HepG2 (cell line): Measurements from ENCODE around the gene CSNK1G3. TPM values are rescaled to one million over a fixed set of nuclear protein-coding genes. Genes with fewer than 3 reads are reported as not detected.

ENCODE experiments used
- HIVEP1 ChIP-seq: sonication (generic); formaldehyde crosslinking; IDR thresholded peaks from 2 replicates; pipeline ENCODE4 v1.4.0; 2020; ENCODE audit warnings: mild to moderate bottlenecking, missing genetic modification reagents
- HNF1A ChIP-seq, 2 experiments: sonication (generic) in 1 of 2; formaldehyde crosslinking in 1 of 2; IDR thresholded peaks; 2 replicates each; pipeline versions ENCODE4 v1.4.0 to v1.6.1; 2016 to 2020; ENCODE audit warnings: borderline replicate concordance in 1 of 2, low read depth in 1 of 2, mild to moderate bottlenecking in 1 of 2, missing genetic modification reagents in 1 of 2
- NFYC ChIP-seq: IDR thresholded peaks from 2 replicates; pipeline ENCODE4 v1.6.1; 2016; ENCODE audit warnings: missing genetic modification reagents, missing compliant biosample characterization
- ZNF879 ChIP-seq: sonication (generic); formaldehyde crosslinking; IDR thresholded peaks from 2 replicates; pipeline ENCODE4 v1.8.1; 2023; ENCODE audit warnings: missing genetic modification reagents
- polyA plus RNA-seq, 8 experiments: library from polyadenylated mRNA; depleted of rRNA in 3 of 8; stranded (reverse) in 7 of 8; unstranded in 1 of 8; fragments of >200 nt; fragmentation: Illumina TruSeq in 4 of 8; extraction: Trizol in 4 of 8; gene quantifications; 2 replicates each; pipeline versions ENCODE4 v1.2.1 to v1.2.3, GENCODE V29; 2011 to 2016; ENCODE audit warnings: low read depth in 4 of 8, missing spikeins in 1 of 8, mixed read lengths in 1 of 8; ENCODE audit not compliant: insufficient read depth in 1 of 8
- total RNA-seq, 5 experiments: library from RNA; depleted of rRNA; stranded (reverse); fragments of >200 nt; fragmentation: Illumina TruSeq; extraction: Trizol; gene quantifications; 2 replicates each; pipeline ENCODE4 v1.2.3, GENCODE V29; 2016; ENCODE audit warnings: low read depth in 1 of 5
- TF ChIP-seq, protein P1 (sequence below): sonication (generic); formaldehyde crosslinking; IDR thresholded peaks from 2 replicates; pipeline ENCODE4 v1.4.0; 2020; ENCODE audit warnings: mild to moderate bottlenecking, missing genetic modification reagents
- TF ChIP-seq, protein P2 (sequence below): sonication (generic); formaldehyde crosslinking; IDR thresholded peaks from 2 replicates; pipeline ENCODE4 v1.4.0; 2020; ENCODE audit warnings: missing genetic modification reagents, mild to moderate bottlenecking, borderline replicate concordance
- TF ChIP-seq, protein P3 (sequence below): sonication (generic); formaldehyde crosslinking; IDR thresholded peaks from 2 replicates; pipeline ENCODE4 v1.4.0; 2020; ENCODE audit warnings: missing genetic modification reagents, mild to moderate bottlenecking, borderline replicate concordance

CSNK1G3 gene
- total and polyA plus RNA-seq, 2 of the 13 experiments (the other 11 are each of a cell fraction or from before 2014, with no cell fraction given) = 11.3 to 31.5 TPM

DNA sequence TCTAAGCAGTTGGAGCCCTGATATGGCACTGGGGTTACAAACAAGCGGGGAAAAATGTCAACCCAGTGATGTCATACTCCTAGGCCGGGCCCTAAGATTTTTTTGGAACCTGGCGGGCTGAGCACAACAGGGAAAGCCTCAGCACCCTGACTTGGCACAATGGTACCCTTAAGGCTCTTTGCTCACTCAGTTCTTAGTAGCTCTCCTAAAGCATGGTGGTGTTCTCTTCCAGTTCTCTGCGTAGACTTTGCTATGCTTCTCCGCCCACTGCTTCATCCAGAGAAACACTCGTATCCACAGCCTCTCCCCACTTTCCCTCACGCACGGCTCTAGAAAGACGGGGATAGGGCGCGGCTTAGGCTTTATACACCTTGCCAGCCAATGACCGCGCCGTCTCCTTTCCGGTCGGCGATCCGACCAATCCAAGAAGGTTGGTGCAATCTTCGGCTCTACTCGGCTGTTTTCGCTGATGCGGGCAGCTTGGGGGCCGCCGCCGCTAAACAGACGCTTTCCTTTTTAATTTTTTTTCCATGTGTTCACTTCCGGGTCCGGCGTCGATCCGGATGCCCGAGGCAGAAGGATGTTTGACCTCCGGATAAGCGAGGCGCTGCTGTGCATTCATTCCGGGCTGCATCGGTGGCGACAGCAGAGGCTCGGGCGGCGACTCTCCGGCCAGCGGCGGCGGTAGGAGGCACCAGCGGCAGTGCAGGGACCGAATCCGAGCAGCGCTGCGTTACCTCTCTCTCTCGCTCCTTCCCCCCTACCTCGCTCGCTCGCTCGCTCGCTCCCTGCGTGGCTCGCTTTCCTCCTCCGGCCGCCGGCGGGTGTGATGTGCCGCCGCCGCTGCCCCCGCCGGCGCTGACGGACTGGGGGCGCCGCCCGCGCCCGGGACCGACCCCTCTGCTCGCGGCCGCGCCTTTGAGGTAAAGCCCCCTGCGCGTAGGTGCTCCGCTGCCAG is at the start of gene CSNK1G3 (continued):
- TF ChIP-seq, protein P1, sequence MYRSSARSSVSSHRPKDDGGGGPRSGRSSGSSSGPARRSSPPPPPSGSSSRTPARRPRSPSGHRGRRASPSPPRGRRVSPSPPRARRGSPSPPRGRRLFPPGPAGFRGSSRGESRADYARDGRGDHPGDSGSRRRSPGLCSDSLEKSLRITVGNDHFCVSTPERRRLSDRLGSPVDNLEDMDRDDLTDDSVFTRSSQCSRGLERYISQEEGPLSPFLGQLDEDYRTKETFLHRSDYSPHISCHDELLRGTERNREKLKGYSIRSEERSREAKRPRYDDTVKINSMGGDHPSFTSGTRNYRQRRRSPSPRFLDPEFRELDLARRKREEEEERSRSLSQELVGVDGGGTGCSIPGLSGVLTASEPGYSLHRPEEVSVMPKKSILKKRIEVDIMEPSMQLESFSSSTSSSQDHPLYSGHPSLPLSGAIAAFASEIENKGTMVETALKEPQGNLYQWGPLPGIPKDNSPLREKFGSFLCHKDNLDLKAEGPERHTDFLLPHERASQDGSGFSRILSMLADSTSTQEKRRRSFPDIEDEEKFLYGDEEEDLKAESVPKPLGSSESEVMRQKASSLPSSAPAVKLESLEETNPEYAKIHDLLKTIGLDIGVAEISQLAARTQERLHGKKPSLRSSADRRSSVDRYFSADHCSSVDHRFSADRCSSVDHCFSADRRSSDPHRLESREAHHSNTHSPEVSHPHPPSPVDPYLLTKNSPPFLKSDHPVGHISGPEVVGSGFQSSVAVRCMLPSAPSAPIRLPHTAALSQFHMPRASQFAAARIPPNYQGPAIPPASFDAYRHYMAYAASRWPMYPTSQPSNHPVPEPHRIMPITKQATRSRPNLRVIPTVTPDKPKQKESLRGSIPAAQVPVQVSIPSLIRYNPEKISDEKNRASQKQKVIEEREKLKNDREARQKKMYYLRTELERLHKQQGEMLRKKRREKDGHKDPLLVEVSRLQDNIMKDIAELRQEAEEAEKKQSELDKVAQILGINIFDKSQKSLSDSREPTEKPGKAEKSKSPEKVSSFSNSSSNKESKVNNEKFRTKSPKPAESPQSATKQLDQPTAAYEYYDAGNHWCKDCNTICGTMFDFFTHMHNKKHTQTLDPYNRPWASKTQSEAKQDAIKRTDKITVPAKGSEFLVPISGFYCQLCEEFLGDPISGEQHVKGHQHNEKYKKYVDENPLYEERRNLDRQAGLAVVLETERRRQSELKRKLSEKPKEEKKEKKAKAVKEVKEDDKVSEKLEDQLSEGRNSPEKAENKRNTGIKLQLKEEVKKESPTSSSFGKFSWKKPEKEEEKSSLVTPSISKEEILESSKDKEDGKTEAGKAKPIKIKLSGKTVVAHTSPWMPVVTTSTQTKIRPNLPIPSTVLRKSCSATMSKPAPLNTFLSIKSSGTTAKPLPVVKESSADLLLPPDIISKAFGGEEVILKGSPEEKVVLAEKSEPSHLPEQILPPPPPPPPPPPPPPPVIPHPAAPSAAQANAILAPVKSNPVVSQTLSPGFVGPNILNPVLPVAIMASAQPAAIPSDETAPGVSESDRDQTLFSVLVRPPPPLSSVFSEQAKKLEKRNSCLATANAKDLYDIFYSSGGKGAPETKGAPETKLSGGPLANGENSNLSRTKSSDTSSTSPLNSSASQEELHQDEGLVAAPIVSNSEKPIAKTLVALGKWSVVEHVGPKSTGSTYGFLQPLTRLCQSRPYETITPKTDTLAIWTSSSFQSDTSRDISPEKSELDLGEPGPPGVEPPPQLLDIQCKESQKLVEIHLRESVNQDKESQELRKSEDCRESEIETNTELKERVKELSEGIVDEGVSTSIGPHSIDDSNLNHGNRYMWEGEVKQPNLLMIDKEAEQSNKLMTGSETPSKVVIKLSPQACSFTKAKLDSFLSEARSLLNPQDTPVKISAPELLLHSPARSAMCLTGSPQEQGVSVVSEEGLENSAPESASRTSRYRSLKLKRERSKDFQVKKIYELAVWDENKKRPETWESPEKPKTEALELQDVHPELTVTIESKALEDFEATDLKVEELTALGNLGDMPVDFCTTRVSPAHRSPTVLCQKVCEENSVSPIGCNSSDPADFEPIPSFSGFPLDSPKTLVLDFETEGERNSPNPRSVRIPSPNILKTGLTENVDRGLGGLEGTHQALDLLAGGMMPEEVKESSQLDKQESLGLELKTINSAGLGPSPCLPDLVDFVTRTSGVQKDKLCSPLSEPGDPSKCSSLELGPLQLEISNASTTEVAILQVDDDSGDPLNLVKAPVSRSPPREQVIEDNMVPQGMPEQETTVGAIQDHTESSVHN = no peak
- TF ChIP-seq HNF1A (IDR thresholded peaks at IDR 0.05; ENCODE audit: low read depth) (no peak), HNF1A (CRISPR knock-in tag; IDR thresholded peaks at IDR 0.05; ENCODE audit: borderline replicate concordance) (peak; percentile 36; the same call in 1 of the 2 replicates), NFYC (peak; percentile 87), ZNF879 (CRISPR knock-in tag) (no peak), HIVEP1 (CRISPR knock-in tag) (peak; percentile 23; the same call in 1 of the 2 replicates)
- TF ChIP-seq, protein P2, sequence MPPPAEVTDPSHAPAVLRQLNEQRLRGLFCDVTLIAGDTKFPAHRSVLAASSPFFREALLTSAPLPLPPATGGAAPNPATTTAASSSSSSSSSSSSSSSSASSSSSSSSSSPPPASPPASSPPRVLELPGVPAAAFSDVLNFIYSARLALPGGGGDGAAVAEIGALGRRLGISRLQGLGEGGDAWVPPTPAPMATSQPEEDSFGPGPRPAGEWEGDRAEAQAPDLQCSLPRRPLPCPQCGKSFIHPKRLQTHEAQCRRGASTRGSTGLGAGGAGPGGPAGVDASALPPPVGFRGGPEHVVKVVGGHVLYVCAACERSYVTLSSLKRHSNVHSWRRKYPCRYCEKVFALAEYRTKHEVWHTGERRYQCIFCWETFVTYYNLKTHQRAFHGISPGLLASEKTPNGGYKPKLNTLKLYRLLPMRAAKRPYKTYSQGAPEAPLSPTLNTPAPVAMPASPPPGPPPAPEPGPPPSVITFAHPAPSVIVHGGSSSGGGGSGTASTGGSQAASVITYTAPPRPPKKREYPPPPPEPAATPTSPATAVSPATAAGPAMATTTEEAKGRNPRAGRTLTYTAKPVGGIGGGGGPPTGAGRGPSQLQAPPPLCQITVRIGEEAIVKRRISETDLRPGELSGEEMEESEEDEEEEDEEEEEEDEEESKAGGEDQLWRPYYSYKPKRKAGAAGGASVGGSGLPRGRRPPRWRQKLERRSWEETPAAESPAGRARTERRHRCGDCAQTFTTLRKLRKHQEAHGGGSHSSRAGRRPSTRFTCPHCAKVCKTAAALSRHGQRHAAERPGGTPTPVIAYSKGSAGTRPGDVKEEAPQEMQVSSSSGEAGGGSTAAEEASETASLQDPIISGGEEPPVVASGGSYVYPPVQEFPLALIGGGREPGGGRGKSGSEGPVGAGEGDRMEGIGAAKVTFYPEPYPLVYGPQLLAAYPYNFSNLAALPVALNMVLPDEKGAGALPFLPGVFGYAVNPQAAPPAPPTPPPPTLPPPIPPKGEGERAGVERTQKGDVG (CRISPR knock-in tag) = 0 out of 2 replicates have a peak, but pooled peaks have one; percentile 65
- TF ChIP-seq, protein P3, sequence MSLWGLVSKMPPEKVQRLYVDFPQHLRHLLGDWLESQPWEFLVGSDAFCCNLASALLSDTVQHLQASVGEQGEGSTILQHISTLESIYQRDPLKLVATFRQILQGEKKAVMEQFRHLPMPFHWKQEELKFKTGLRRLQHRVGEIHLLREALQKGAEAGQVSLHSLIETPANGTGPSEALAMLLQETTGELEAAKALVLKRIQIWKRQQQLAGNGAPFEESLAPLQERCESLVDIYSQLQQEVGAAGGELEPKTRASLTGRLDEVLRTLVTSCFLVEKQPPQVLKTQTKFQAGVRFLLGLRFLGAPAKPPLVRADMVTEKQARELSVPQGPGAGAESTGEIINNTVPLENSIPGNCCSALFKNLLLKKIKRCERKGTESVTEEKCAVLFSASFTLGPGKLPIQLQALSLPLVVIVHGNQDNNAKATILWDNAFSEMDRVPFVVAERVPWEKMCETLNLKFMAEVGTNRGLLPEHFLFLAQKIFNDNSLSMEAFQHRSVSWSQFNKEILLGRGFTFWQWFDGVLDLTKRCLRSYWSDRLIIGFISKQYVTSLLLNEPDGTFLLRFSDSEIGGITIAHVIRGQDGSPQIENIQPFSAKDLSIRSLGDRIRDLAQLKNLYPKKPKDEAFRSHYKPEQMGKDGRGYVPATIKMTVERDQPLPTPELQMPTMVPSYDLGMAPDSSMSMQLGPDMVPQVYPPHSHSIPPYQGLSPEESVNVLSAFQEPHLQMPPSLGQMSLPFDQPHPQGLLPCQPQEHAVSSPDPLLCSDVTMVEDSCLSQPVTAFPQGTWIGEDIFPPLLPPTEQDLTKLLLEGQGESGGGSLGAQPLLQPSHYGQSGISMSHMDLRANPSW (CRISPR knock-in tag) = no peak
